HG03139 (cell line): Measurements from ENCODE around the gene CD69.
"Not testable (repeated sequence)": the region's sequence is repeated elsewhere in the genome, so short reads cannot be mapped to it uniquely, and the experiment has no call there.

Experiments used
- ATAC-seq: cut with Tn5 transposase; IDR thresholded peaks from one replicate; pipeline ENCODE4 v1.9.1; 2021; ENCODE audit not compliant: unreplicated experiment

The CD69 gene

DNA sequence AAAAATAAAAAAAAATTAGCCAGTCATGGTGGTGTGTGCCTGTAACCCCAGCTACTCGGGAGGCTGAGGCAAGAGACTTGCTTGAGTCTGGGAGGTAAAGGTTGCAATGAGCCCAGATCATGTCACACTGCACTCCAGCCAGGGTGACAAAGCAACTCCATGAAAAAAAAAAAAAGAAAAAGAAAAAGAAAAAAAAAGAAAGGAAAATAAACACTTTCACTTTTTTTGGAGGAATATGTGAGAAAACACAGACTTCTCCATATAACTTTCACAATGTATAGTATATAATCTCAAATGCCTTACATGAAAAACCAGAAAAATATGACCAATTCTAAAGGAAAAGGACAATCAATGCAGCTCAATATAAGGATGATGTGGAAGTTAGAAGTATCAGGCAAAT, 36.7 kb downstream of the CD69 start:
- ATAC-seq = no peak

DNA sequence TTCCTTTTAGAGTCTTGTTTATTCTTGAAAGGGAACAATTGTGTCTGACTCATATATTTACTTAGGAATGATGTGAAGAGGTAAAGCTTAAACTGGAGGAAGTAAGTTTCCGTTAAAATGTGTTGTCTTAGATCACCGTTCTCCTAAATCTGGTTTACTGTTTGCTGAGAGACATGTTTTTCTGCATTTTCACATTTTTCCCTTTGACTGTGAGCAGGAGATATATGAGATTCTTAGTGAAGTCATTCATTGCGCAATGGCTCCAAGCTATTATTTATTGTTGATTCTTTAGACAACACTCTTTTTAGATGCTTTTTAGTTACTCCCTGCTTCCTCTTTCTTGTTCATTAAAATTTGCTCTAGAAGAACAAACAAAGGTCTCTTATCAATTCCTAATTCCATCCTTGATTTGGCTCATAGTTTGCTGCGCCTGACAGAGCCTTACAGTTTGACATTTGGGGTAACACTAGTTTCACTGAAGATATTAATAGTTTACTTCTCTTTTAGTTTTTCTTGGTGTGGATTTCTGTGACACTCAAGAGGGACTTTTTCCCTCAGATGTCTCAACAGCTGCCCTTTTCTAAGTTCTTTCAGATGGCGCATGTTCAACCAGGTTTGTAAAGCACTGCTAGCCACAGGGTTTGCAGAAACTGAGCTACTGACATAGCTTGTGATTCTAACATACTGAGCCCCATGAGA, 39.2 kb downstream of the CD69 start:
- ATAC-seq = peak; percentile 52

GRCh38 chr12:9719790-9720189, 40.9 kb downstream of the CD69 start:
- ATAC-seq = no peak

DNA sequence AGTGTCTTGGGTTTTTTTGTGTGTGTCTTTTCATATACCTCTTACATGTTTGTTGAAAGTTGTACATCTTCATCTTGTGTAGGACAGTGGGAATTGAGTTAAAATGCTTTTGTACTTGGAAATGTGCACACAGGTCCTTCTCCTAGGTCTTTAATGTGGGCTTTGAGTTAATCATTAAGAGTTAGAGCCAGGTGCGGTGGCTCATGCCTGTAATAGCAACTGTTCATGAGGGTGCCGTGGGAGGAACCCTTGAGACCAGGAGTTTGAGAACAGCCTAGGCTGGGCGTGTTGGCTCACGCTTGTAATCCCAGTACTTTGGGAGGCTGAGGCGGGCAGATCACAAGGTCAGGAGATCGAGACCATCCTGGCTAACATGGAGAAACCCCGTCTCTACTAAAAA, 41.7 kb downstream of the CD69 start:
- ATAC-seq = no peak

DNA sequence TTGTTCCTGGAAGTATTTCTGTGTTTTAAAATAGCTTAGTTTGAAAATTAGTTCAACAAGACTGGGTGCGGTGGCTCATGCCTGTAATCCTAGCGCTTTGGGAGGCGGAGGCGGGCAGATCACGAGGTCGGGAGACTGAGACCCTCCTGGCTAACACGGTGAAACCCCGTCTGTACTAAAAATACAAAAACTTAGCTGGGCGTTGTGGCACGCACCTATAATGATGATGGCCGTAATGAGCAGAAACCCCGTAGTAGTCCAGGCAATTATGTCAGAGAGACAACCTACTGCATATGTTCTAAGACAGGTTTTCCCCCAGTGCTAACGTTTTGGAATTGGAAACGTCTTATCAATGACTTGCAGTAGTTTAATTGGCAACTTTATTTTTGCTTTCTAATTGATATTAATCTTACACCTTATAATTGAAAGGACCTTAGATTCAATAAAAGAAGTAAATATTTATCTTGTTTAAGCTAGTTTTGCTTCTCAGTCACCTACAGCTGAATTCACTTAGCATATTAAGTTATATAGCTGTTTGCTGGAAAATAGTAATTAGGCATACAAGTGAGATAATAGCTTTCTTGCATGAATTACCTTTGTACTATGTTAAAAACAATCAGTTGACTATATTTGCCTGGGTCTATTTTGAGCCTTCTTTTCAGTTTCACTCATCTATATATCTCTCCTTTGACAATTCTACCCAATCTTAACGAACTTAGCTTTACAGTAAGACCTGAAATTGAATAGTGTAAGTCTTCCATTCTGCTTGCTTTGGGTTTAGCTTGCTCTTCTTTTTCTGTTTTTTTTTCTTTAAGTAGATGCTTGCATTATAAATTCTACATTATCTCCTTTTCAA, 43.4 kb downstream of the CD69 start:
- ATAC-seq = no peak

- ATAC-seq = peak; percentile 71
Observed at GRCh38 chr12:9713032-9713558, 47.6 kb downstream of the CD69 start.

DNA sequence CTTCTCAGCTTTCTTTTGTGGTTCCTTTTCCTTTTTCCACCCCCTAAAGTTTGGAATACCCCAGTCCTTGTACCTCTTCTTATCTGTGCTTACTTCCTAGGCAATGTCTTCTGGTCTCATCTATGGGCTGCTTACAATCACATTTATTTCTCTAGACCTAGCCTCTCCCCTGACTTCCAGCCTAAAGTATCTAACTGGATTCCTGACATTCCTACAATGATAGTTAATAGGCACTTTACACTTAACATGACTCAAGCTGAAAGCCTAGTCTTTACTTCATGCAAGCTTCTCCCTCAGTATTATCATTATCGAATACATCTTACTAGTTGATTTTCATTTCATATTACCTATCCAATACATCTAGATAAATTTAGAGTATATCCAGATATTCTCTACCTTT, 49.0 kb downstream of the CD69 start:
- no peak for ATAC-seq

DNA sequence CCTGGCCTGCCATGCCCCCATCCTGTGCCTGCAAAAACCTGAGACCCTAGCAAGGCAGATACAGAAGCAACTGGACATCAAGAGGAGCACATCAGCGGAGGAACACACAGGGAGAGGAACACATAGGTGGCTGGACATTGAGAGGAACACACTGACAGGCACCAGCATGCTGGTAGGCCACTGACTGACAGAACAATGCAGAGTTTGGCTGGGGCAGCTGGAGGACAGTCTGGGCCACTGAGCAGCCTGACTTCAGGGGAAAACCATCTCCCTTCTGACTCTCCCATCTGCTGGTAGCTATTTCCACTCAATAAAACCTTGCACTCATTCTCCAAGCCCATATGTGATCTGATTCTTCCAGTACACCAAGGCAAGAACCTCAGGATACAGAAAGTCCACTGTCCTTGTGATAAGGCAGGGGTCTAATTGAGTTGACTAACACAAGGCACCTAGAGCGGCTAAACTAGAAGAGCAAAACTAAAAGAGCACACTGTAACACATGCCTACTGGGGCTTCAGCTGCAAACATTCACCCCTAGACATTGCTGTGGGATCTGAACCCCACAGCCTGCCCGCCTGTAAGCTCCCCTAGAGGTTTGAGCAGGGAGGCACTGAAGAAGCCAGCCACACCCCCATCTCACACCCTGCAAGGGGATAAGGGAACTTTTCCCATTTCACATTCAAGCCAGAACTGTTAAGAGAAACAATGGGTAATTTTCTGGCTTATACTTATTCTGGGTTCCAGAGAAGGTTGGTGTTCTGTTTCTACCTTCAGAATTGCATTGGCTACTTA, 49.9 kb downstream of the CD69 start:
- no peak for ATAC-seq

DNA sequence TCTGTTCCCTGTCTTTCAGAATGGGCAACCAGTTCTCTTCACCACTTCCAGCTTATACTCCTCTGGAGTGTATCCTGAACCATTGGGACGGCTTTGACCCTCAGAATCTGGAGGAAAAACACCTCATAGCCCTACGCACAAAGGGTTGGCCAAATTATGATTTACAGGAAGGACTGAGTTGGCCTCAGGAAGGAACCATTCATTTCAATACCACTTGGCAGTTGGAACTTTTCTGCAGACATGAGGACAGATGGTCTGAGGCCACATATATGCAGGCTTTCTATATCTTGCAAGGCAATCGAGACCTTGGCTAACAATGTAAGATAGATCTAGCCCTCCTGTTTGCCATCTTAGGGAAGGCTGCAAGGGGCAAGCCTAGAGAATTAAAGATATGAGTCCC, 51.8 kb downstream of the CD69 start:
- ATAC-seq = no peak

GRCh38 chr12:9707864-9708808, 52.6 kb downstream of the CD69 start:
- no peak for ATAC-seq

DNA sequence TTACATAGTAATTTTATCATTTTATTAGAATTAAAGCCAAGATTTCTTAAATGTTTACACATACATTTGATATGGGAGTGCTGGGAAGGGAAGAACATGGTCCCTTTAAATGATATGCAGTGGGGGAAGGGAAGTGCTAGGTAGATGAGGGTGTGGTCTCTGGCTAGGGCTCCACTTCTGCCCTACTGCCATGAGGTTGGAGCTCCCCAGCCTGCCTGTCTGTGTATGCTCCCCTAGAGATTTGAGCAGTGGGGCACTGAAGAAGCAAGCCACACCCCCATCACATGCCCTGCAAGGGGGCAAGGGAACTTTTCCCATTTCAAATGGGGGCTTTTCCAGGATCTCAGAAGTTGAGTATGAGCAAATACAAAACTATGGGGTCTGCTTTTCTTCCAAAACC, 53.3 kb downstream of the CD69 start:
- no peak for ATAC-seq

- no peak for ATAC-seq
Observed at GRCh38 chr12:9706086-9706685, 54.5 kb downstream of the CD69 start.

DNA sequence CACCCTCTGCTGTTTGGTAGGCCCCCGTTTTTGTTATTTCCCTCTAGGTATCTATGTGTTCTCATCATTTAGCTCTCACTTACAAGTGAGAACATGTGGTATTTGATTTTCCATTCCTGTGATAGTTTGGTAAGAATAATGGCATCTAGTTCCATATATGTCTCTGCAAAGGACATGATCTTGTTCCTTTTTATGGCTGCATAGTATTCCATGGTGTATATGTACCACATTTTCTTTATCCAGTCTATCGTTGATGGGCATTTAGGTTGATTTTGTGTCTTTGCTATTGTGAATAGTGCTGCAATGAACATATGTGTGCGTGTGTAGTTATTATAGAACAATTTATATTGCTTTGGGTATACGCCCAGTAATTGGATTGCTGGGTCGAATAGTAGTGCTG, 56.1 kb downstream of the CD69 start:
- ATAC-seq = not testable (repeated sequence)
